Uterus (tissue), 2 donors: ENCODE results near the gene PDK2.

Experiments
- CTCF ChIP-seq, 4 experiments: fragments of 200-600 bp in 2 of 4; fragments of 450-650 bp in 2 of 4; sonication (generic) in 2 of 4; IDR thresholded peaks; one replicate each; pipeline ENCODE4 v1.5.1; 2016 to 2019; ENCODE audit warnings: antibody characterized with exemption in 4 of 4, mild to moderate bottlenecking in 2 of 4, moderate library complexity in 1 of 4
- POLR2A ChIP-seq, 2 donors: fragments of 450-650 bp; IDR thresholded peaks; one replicate each; pipeline ENCODE4 v1.6.1; 2016; ENCODE audit warnings: antibody characterized with exemption in 2 of 2, mild to moderate bottlenecking in 1 of 2, moderate library complexity in 1 of 2

DNA sequence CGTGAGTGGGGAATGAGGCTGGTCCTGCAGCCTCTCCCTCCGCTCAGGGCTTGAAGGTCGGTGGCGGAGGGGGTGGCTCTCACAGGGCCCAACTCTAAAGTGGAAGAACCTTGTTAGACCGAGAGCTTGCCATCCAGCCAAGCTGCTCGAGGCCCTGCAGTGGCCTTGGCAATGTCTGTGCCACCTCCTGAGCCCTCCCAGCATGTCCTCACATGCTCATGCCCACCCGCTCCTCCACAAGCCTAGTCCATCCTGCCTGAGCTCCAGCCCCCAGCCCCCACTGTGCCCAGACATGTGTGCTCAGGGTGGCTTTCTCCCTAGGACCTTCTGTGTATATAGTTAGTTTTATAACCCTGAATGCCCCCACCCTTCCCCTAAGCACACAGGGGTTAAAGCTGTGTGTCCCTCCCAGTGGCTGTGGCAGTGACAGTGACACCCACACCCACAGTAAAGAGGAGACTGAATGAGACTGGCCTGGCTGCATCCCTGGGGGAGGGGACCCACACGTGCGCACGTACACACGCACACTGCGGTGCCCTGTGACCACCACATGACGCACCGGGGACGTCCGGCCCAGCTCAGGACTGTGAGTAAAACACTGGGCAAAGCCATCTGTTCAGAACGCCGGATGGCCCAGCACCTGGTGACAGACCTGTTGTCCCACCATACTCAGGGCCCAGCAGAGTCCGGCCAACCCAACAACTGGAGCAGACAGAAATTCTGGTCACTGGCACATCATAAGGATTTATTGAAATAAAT lies 15.6 kb downstream of the PDK2 start:
- no peak for TF ChIP-seq CTCF (IDR thresholded peaks at IDR 0.05)
- TF ChIP-seq POLR2A (IDR thresholded peaks at IDR 0.05) = no peak
